GM19397 (cell line): ENCODE results near the gene LUC7L2.
"Not testable (repeated sequence)": the region's sequence is repeated elsewhere in the genome, so short reads cannot be mapped to it uniquely, and the experiment has no call there.

Experiments
- ATAC-seq: cut with Tn5 transposase; IDR thresholded peaks from one replicate; pipeline ENCODE4 v1.9.1; 2021; ENCODE audit warnings: mild to moderate bottlenecking, moderate library complexity; ENCODE audit not compliant: unreplicated experiment

Gene LUC7L2

DNA sequence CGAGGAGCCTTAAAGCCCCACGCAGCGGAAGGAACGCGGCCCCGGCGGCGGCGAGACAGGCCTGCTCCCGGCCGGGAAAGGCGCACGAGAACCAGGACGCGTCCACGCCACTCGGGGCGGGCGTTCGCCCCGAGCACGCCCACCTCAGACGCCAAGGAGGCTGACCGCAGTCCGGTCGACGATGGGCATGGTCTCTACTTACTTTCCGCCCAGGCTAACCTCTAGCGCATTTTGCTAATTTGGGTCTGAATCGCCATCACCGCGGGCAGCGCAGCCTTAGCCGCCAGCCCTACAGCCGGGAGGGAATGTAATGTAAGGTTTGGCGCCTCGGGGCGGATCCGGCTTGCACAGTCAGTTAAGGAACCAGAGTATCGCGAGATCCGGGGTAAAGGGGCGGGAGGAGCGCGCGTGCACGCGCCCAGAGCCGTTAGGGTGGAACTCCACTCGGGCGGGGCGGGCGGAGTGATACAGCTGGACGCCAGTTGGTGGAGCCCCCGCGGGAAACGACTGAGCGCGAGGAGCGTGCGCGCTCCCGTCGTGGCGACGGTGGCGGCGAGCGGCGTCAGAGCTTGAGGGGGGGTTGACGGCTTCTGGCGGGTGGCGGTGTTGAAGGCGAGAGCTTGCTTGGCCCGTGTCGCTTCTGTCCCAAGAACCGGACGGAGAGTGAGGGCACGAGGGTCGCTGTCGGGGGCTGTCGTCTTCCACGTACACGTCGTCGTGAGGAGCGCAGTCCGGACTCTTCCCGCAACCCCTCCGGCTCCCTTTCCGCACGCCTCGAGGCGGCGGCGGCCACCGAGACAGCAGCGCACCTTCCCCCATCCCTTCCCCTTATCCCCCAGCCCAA is at the start of gene LUC7L2:
Gene LUC7L2 (plus strand): TSS at position 529 of the 844 bp plus-strand sequence. CDS start 368 bp downstream, outside the sequence.
- peak; percentile 76 for ATAC-seq

DNA sequence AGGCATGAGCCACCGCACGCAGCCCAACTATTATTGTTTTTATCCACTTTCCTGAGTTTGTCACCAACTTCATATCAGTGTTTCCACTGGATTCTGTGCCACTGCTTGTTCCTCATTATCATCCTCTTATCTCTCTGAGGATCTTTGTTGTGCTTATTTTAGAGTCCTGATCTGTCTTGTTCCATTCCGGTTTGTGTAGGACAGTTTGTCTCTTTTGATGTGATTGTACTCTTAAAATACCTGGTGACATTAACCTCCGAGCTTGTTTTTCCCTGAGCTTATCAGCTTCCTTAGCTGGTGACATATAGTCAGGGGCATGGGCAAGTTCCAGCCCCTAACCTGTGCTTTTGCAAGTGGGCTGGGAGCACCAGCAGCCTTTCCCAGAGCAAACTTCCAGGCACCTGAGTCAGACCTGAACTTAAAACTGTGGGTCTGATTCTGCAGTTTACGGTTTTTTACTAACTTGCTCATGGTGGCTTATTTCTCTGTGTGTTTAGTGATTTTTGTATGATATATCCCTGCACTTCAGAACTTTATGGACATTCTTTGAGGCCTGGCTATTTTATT is 41.7 kb upstream of the LUC7L2 start:
- no peak for ATAC-seq

DNA sequence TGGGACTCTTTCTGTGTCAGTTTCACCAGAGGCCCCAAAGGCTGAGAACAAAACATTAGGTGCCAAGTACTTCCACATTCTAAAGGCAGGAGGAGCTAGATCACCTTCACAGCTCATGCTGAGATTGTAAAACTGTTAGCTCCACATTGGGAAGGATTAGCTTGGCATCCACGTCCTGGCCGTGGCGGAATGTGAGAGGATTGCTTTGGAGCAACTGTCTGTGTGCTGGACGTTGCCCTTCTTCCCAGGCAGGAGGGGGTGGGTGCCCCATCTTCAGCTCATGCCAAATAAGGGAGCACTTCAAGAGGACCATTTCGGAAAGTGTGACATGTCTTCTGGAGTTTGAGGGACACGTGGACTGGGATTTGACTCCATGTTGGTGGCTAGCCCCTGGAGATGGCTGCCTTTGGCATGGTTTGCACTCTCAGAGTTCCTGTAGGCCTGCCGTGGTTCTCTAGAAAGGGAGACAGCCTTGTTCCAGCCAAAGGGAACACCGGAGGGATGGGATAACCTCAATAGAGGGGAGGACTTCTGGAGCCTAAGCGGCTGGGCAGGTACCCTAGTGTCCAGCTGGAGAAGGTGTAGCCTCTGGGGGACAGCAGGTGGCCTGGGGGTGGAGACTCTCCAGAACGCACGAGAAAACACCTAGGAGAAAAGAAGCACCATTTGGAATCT is 38.5 kb upstream of the LUC7L2 start:
- no peak for ATAC-seq

- ATAC-seq: not testable (repeated sequence)
Observed at GRCh38 chr7:139324709-139325108, 35.0 kb upstream of the LUC7L2 start.

DNA sequence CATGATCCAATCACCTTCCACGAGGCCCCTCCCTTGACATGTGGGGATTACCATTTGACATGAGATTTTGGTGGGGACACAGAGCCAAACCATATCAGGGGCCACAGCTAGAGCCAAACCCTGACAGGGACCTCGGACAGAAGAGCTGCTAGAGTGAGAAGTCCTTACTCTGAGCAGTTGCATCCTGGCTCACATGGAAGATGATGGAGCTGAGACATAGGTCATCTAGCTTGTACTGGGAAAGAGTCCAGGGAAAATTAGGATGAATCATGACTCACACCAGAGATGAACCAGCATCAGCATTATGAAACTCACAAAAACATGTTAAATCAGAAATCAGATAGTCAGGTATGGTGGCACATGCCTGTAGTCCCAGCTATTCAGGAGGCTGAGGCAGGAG is 31.3 kb upstream of the LUC7L2 start:
- ATAC-seq: no peak

DNA sequence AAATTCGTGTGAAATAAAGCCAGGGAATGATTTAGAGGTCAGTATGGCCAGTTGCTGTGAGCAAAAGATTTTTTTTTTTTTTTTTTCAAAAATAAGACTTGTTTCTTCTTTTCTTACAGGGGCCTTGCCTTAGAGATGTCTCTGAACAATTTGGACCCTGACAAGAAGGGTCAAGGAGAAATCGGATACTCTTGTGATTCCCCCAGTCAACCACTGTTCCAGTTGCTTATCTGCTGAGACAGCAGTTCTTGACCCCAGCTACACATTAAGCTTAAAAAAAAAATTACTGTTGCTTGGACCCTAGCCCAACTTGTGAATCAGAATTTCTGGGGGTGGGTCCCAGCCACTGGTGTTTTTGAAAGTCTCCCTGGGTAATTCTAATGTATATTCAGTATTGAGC is 30.6 kb upstream of the LUC7L2 start:
- no peak for ATAC-seq

DNA sequence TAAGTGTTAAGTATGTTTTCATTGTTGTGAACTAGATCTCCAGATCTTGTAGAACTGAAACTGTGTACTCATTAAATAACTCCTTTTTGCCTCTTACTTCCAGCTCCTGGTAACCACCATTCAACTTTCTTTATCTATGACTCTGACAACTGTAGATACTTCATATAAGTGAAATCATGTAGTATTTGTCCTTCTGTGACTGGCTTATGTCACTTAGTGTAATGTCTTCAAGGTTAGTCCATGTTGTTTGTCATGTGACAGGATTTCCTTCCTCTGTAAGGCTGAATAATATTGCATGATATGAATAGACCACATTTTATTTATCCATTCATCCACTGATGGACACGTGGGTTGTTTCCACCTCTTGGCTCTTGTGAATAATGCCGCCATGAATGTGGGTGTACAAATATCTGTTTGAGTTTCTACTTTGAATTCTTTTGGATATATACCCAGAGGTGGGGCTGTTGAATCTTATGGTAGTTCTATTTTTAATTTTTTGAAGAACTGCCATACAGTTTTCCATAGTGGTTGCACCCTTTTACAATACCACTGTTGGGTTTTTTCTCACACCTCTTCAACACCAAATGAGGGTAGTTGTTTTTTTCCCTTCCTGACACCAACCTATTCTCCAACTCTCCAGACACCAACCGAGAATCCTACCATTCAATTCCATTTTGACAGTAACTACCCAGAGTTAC is 29.2 kb upstream of the LUC7L2 start:
- ATAC-seq: no peak

GRCh38 chr7:139332697-139333359 is 26.9 kb upstream of the LUC7L2 start:
- no peak for ATAC-seq

DNA sequence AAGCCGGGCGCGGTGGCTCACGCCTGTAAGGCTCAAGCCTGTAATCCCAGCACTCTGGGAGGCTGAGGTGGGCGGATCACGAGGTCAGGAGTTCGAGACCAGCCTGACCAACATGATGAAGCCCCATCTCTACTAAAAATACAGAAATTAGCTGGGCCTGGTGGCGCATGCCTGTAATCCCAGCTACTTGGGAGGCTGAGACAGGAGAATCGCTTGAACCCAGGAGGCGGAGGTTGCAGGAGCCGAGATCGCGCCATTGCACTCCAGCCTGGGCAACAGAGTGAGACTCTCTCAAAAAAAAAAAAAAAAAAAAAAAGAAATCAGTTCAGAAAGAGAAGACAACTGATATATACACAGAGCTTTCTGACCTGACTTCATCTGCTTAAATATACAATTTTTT is 26.3 kb upstream of the LUC7L2 start:
- ATAC-seq: not testable (repeated sequence)

DNA sequence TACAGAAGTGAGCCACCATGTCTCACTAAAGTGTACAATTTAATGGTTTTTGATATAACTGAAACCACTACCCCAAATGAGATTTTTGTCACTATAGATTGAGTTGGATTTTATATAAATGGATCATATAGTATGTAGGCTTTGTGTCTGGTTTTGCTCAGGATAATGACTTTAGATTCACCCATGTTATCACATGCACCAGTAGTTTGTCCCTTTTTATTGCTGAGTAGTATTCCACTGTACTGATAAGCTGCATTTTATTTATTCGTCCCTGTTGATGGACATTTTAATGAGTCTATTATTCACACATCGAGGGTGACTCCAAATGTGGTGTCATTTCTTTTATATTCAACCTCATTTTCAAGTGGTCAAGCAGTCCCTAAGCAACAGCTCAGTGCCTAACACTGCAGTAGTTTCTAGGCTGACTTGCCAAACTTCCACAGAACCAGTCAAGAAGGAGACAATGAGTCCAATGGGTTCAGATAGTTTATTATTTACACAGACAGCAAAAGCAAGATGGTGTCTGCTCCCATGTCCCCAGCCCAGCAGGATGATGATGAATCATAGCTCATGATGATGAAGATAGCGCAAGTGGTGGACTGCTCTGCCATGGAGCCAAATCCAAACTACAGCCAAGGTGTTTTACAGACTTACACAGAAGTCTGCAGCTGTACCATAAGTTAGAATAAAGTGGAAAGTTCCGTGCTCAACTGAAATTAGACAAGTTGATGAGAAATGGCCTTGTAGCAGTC is 25.1 kb upstream of the LUC7L2 start:
- ATAC-seq: no peak

GRCh38 chr7:139339025-139339424 is 20.7 kb upstream of the LUC7L2 start:
- ATAC-seq: no peak

- ATAC-seq: no peak
Observed at GRCh38 chr7:139339698-139340036, 20.0 kb upstream of the LUC7L2 start.

- peak; percentile 83 for ATAC-seq
Observed at GRCh38 chr7:139340037-139340807, 19.5 kb upstream of the LUC7L2 start.

DNA sequence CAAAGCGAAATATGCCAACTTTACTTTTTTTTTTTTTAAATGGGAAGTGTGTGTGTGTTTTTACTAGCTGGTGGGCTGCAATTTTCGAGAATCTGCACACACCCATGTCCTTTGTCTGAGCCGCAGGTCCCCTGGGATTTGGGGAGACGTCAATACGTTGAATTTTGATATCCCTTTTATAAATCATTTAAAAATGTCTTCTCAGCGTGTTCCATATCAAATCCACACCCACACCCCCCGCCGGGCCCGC is 19.0 kb upstream of the LUC7L2 start:
- no peak for ATAC-seq

DNA sequence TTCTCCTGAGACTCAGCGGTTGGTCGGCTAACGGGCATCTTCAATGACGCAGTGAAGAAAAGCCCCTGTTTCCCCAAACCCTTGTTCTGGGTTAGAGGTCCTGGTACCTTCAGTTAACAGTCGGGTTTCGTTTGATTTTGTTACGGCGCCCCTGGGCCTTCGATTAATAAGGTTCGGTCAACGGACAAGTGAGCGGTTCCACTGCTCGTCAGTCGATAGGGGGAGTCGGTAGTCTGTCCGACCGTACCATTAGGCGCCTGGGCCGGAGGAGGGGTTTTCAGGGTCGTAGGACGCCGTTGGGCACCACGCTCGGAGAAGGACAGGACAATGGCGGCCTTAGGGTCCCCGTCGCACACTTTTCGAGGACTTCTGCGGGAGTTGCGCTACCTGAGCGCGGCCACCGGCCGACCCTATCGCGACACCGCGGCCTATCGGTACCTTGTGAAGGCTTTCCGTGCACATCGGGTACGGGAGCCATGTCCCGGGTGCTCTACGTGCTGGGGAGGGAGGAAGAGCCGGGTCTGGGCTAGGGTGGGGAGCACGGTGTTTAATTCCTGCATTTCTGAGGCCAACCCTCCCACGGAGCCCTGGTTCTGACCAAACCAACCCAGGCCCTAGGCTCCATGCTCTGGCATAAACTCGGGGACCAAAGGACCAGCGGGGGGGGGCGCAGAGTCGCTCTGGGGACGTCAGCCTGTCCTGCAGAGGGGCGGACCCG is 18.5 kb upstream of the LUC7L2 start, which contains the start of gene FMC1:
Gene FMC1 (plus strand): TSS at position 280 of the 718 bp plus-strand sequence. CDS start 48 bp downstream, at position 328.
- ATAC-seq: peak; percentile 40

DNA sequence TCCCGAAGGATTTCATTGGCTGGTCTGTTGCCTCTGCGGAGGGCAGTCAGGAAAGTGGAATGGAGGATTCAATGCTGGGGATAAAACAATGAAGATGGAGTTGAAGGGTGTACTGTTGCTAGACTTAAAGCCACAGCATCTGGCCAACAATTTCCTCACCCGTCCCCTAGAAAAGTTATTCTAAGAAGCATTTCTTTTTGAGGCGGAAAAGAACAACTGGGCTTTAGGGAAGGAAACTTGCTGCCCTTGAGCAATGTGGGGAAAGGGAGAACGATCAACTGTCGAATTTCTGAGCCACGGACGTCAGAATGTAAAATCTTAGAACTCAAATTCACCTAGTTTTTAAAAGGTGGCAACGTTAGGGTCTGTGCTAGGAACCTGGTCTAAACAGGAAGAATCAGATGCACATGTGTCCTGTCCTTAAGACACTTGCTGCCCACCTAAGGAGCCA is 17.9 kb upstream of the LUC7L2 start:
- ATAC-seq: no peak

- ATAC-seq: no peak
Observed at GRCh38 chr7:139345042-139345441, 14.7 kb upstream of the LUC7L2 start.

- no peak for ATAC-seq
Observed at GRCh38 chr7:139351027-139351426, 8.7 kb upstream of the LUC7L2 start.

- no peak for ATAC-seq
Observed at GRCh38 chr7:139354729-139355128, 5.0 kb upstream of the LUC7L2 start.
